Activated CD8-positive, alpha-beta T cell treated with anti-CD3 and anti-CD28 coated beads for 36 hours (primary cell): ENCODE data around the gene DKKL1. TPM values are rescaled to one million over a fixed set of nuclear protein-coding genes. Genes with fewer than 3 reads are reported as not detected.

Experiments used
- ATAC-seq: fragments of 200-7000 bp; cut with Tn5 transposase; one replicate; pipeline ENCODE4 v1.10.0; 2021; ENCODE audit warnings: mild to moderate bottlenecking, moderate library complexity
- CTCF ChIA-PET: fragments of 350-600 bp; sonication (Branson Sonifier 250); formaldehyde crosslinking; loops from one replicate; lab custom pipeline; 2021; ENCODE audit warnings: antibody characterized with exemption; lab: Charles Lee
- POLR2A ChIA-PET: fragments of 350-600 bp; sonication (Branson Sonifier 250); formaldehyde crosslinking; loops from one replicate; lab custom pipeline; 2021; ENCODE audit warnings: antibody characterized with exemption; lab: Charles Lee
- DNase-seq: peaks from one replicate; pipeline ENCODE4 v3.0.0-alpha.2; 2020
- H3K27ac Mint-ChIP-seq: one replicate; pipeline ENCODE4 v1.8.0; 2021; ENCODE audit warnings: mild to moderate bottlenecking, mixed read lengths
- H3K27me3 Mint-ChIP-seq: one replicate; pipeline ENCODE4 v1.8.0; 2021; ENCODE audit warnings: mixed read lengths
- H3K36me3 Mint-ChIP-seq: one replicate; pipeline ENCODE4 v1.8.0; 2021; ENCODE audit warnings: low read depth, mixed read lengths
- H3K4me1 Mint-ChIP-seq: one replicate; pipeline ENCODE4 v1.8.0; 2021; ENCODE audit warnings: low read depth, mixed read lengths
- H3K4me3 Mint-ChIP-seq: one replicate; pipeline ENCODE4 v1.8.0; 2021; ENCODE audit warnings: mild to moderate bottlenecking, moderate library complexity, mixed read lengths
- H3K9me3 Mint-ChIP-seq: one replicate; pipeline ENCODE4 v1.8.0; 2021; ENCODE audit warnings: mixed read lengths
- intact Hi-C: fragments of 100-400 bp; cut with micrococcal nuclease; formaldehyde crosslinking; loops from one replicate; pipeline ENCODE4 v1.10.0; 2022
- total RNA-seq, 2 experiments: library from RNA; stranded (reverse); gene quantifications; one replicate each; pipeline ENCODE4 v1.2.3, GENCODE V29; 2021
- TF ChIP-seq, protein P1 (sequence below): fragments of 200-600 bp; IDR thresholded peaks from one replicate; pipeline ENCODE4 v1.8.0; 2022; ENCODE audit warnings: antibody characterized with exemption, mild to moderate bottlenecking

DKKL1 gene
- total RNA-seq, 2 experiments from 2014 or later: not detected

GRCh38 chr19:49421039-49421877 is 57.6 kb downstream of the DKKL1 start:
- Mint-ChIP-seq H3K36me3 (no peaks in the 10 kb centered on the region), H3K4me3 (peak overlapping the region; percentile 12), H3K9me3 (no peaks in the 10 kb centered on the region), H3K27me3 (peaks cover 70% of the 10 kb centered on the region), H3K27ac (no peak overlapping the region), H3K4me1 (peaks cover 30% of the 10 kb centered on the region)
- ChIA-PET CTCF (interaction anchor here (0.6 to 3.3 kb wide), 7 partner anchors 9 to 324 kb away, joined by 3 to 13 read pairs (median 3); no protein-coding TSS in a partner anchor), POLR2A (interaction anchor here (0.6 to 1.4 kb wide), 6 partner anchors 10 to 90 kb away, joined by 3 read pairs; no protein-coding TSS in a partner anchor)
- intact Hi-C loops: no loop called here
- DNase-seq: peak; percentile 59
- peak; percentile 22 for ATAC-seq
- TF ChIP-seq, protein P1, sequence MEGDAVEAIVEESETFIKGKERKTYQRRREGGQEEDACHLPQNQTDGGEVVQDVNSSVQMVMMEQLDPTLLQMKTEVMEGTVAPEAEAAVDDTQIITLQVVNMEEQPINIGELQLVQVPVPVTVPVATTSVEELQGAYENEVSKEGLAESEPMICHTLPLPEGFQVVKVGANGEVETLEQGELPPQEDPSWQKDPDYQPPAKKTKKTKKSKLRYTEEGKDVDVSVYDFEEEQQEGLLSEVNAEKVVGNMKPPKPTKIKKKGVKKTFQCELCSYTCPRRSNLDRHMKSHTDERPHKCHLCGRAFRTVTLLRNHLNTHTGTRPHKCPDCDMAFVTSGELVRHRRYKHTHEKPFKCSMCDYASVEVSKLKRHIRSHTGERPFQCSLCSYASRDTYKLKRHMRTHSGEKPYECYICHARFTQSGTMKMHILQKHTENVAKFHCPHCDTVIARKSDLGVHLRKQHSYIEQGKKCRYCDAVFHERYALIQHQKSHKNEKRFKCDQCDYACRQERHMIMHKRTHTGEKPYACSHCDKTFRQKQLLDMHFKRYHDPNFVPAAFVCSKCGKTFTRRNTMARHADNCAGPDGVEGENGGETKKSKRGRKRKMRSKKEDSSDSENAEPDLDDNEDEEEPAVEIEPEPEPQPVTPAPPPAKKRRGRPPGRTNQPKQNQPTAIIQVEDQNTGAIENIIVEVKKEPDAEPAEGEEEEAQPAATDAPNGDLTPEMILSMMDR: no peak

- Mint-ChIP-seq H3K9me3 (no peaks in the 10 kb centered on the region), H3K27ac (no peak overlapping the region), H3K27me3 (peaks cover 76% of the 10 kb centered on the region), H3K36me3 (no peaks in the 10 kb centered on the region), H3K4me3 (no peak overlapping the region), H3K4me1 (peaks cover 36% of the 10 kb centered on the region)
- CTCF ChIA-PET: interaction anchor here (0.8 to 3.3 kb wide), 4 partner anchors 22 to 324 kb away, joined by 3 to 13 read pairs (median 3); no protein-coding TSS in a partner anchor
- POLR2A ChIA-PET: interaction anchor here (0.6 to 1.4 kb wide), 3 partner anchors 11 to 90 kb away, joined by 3 read pairs; no protein-coding TSS in a partner anchor
- DNase-seq (no peak), ATAC-seq (no peak)
- TF ChIP-seq, protein P1: no peak
- intact Hi-C loops: no loop called here
These were observed 58.2 kb downstream of the DKKL1 start for GRCh38 chr19:49421878-49422202.

DNA sequence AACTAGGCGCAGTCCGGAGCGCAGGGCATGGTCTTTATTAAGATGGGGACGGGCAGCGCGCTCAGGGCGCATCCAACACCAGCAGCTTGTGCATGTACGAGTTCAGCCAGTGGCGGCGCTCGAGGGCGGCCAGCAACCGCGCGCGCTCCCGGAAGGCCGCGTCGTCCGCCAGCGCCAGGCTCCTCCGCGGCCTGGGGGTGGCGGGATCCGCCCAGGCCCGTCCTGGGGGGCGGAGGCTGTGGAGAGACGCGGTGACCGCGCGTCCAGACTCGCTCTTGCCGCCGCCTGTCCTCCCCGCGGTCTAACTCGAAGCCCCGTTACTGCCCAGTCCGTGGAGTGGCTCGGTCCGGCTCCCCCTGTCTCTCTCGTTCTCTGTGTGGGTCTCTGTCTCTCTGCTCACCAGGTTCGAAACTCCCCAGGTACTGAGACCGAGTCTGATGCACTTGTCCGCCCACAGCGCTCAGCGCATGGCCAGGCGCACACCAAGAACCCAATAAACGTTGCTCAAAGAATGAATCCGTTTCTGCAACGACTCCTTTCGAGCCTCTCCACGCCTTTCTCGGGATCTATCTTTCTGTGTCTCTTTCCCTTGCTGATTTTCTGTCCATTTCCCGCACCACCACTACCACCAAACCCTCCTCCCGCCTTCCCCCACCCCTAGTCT is 58.9 kb downstream of the DKKL1 start:
- intact Hi-C loops: no loop called here
- Mint-ChIP-seq H3K36me3 (no peaks in the 10 kb centered on the region), H3K27me3 (peaks cover 81% of the 10 kb centered on the region), H3K27ac (no peak overlapping the region), H3K9me3 (no peaks in the 10 kb centered on the region), H3K4me3 (peak overlapping the region; percentile 55), H3K4me1 (peaks cover 41% of the 10 kb centered on the region)
- DNase-seq: peak; percentile 77
- CTCF ChIA-PET: interaction anchor here (0.8 to 3.3 kb wide), 2 partner anchors 31 to 325 kb away, joined by 3 to 13 read pairs; no protein-coding TSS in a partner anchor
- peak; percentile 81 for ATAC-seq
- POLR2A ChIA-PET: interaction anchor here (1.0 kb wide), 1 partner anchor 25 kb away, joined by 3 read pairs; no protein-coding TSS in a partner anchor
- TF ChIP-seq, protein P1: peak; percentile 76

GRCh38 chr19:49423071-49423984 is 59.7 kb downstream of the DKKL1 start, which contains the start of gene PTH2:
Gene PTH2 (minus strand): TSS chr19:49423441. CDS start chr19:49423339, 102 bp downstream.
- intact Hi-C loops: no loop called here
- H3K27me3 Mint-ChIP-seq: peaks cover 83% of the 10 kb centered on the region
- ChIA-PET POLR2A (interaction anchor here (1.0 kb wide), 1 partner anchor 24 kb away, joined by 3 read pairs; no protein-coding TSS in a partner anchor), CTCF (interaction anchor here (1.9 kb wide), 1 partner anchor 31 kb away, joined by 10 read pairs; no protein-coding TSS in a partner anchor)
- peak within 1 kb of the TSS; percentile 55 for H3K4me3 Mint-ChIP-seq
- no peak within 1 kb of the TSS for H3K27ac Mint-ChIP-seq
- TF ChIP-seq, protein P1: no peak
- DNase-seq: no peak
- no peaks in the 10 kb centered on the region for H3K36me3 Mint-ChIP-seq
- no peaks in the 10 kb centered on the region for H3K9me3 Mint-ChIP-seq
- ATAC-seq: no peak
- H3K4me1 Mint-ChIP-seq: peaks cover 46% of the 10 kb centered on the region
